Endothelial cell of umbilical vein (primary cell): ENCODE measurements around the gene RAC2. TPM values are rescaled to one million over a fixed set of nuclear protein-coding genes. Genes with fewer than 3 reads are reported as not detected.

Experiments
- BruUV-seq: library from RNA; stranded (reverse); fragments of 400-500 nt; replicated peaks from 2 replicates; lab custom pipeline; 2021; lab: Mats Ljungman, UMichigan
- CTCF ChIA-PET: fragments of 300-600, 350-600 bp; sonication (Branson Sonifier 250); formaldehyde crosslinking; loops from one replicate; lab custom pipeline; 2021; ENCODE audit warnings: antibody characterized with exemption, inconsistent platforms; lab: Charles Lee
- POLR2A ChIA-PET: fragments of 300-600, 350-600 bp; sonication (Branson Sonifier 250); formaldehyde crosslinking; loops from one replicate; lab custom pipeline; 2021; ENCODE audit warnings: antibody characterized with exemption, inconsistent platforms; lab: Charles Lee
- DNase-seq: peaks from one replicate; pipeline ENCODE4 v3.0.0-alpha.2; 2011; ENCODE audit warnings: low read depth, low spot score
- FAIRE-seq: peaks from 2 replicates; lab custom pipeline; 2011; peaks lifted over from hg19 to GRCh38; lab: Jason Lieb, UNC
- H2AFZ ChIP-seq: 2 replicates; pipeline ENCODE4 v1.6.0; 2012; ENCODE audit warnings: low read depth, low read length, control low read depth, inconsistent platforms
- H3K27ac ChIP-seq: 2 replicates; pipeline ENCODE4 v1.5.1; 2011; ENCODE audit warnings: low read depth, mild to moderate bottlenecking, control low read depth, low read length, moderate library complexity; ENCODE audit not compliant: insufficient read depth
- H3K27me3 ChIP-seq, 2 experiments: 2 replicates each; pipeline versions ENCODE4 v1.6.0 to v1.6.1; 2011; ENCODE audit warnings: low read length in 2 of 2, mixed read lengths in 1 of 2; ENCODE audit not compliant: control insufficient read depth in 2 of 2, insufficient read depth in 2 of 2
- H3K36me3 ChIP-seq, 2 experiments: 2 replicates in 1 of 2; 3 replicates in 1 of 2; pipeline ENCODE4 v1.5.1; 2011; ENCODE audit warnings: low read length in 2 of 2, mild to moderate bottlenecking in 1 of 2, moderate library complexity in 1 of 2; ENCODE audit not compliant: control insufficient read depth in 2 of 2, insufficient read depth in 2 of 2; ENCODE audit errors: extremely low read depth in 1 of 2
- H3K4me1 ChIP-seq: 3 replicates; pipeline ENCODE4 v1.5.1; 2011; ENCODE audit warnings: mild to moderate bottlenecking, low read length; ENCODE audit not compliant: control insufficient read depth, insufficient read depth; ENCODE audit errors: extremely low read depth
- H3K4me2 ChIP-seq: 2 replicates; pipeline ENCODE4 v1.6.1; 2011; ENCODE audit warnings: low read length, control low read depth, mixed read lengths; ENCODE audit not compliant: insufficient read depth
- H3K4me3 ChIP-seq, 3 experiments: fragments of 200-600 bp in 1 of 3; sonication (generic), shearing (Covaris generic) in 1 of 3; replicated peaks in 1 of 3; 2 replicates each; pipeline ENCODE4 v1.5.1; 2011 to 2016; ENCODE audit warnings: control low read depth in 3 of 3, low read length in 3 of 3, mild to moderate bottlenecking in 2 of 3, inconsistent platforms in 1 of 3, low read depth in 1 of 3, moderate library complexity in 1 of 3; ENCODE audit not compliant: insufficient read depth in 1 of 3
- H3K79me2 ChIP-seq: 2 replicates; pipeline ENCODE4 v1.6.0; 2012; ENCODE audit warnings: low read length, inconsistent platforms; ENCODE audit not compliant: control insufficient read depth, insufficient read depth
- H3K9ac ChIP-seq: replicated peaks from 2 replicates; pipeline ENCODE3; 2011; ENCODE audit warnings: low read length, control low read depth; ENCODE audit not compliant: insufficient read depth; ENCODE audit errors: extremely low read depth
- H3K9me1 ChIP-seq: replicated peaks from 3 replicates; pipeline ENCODE4 v1.6.0; 2011; ENCODE audit warnings: mild to moderate bottlenecking, low read length; ENCODE audit not compliant: control insufficient read depth, insufficient read depth; ENCODE audit errors: extremely low read depth
- H3K9me3 ChIP-seq: replicated peaks from 2 replicates; pipeline ENCODE4 v1.5.1; 2012; ENCODE audit warnings: low read length, inconsistent platforms; ENCODE audit not compliant: control insufficient read depth, insufficient read depth
- H4K20me1 ChIP-seq: replicated peaks from 2 replicates; pipeline ENCODE3; 2011; ENCODE audit warnings: mild to moderate bottlenecking, low read length; ENCODE audit not compliant: control insufficient read depth, insufficient read depth; ENCODE audit errors: extremely low read depth
- CTCF ChIP-seq, 2 donors: IDR thresholded peaks; 1 replicate in 1 of 2; 2 replicates in 1 of 2; pipeline ENCODE4 v1.5.1; 2011; ENCODE audit warnings: low read length in 2 of 2, mild to moderate bottlenecking in 2 of 2, moderate library complexity in 2 of 2, control low read depth in 1 of 2, inconsistent platforms in 1 of 2, low read depth in 1 of 2; ENCODE audit not compliant: insufficient read depth in 1 of 2; ENCODE audit errors: extremely low read depth in 1 of 2
- EZH2 ChIP-seq: IDR thresholded peaks from 2 replicates; pipeline ENCODE4 v1.6.1; 2012; ENCODE audit warnings: borderline replicate concordance, low read depth, mild to moderate bottlenecking, moderate library complexity, low read length, inconsistent platforms; ENCODE audit not compliant: severe bottlenecking
- FOS ChIP-seq: IDR thresholded peaks from 2 replicates; pipeline ENCODE4 v1.6.1; 2011; ENCODE audit warnings: mild to moderate bottlenecking, low read length, moderate library complexity, borderline replicate concordance; ENCODE audit not compliant: insufficient read depth
- GATA2 ChIP-seq: IDR thresholded peaks from 2 replicates; pipeline ENCODE4 v1.7.0; 2011; ENCODE audit warnings: low read depth, mild to moderate bottlenecking, moderate library complexity, mixed read lengths, low read length; ENCODE audit not compliant: insufficient read length, insufficient read depth
- JUN ChIP-seq: IDR thresholded peaks from 2 replicates; pipeline ENCODE4 v1.6.1; 2011; ENCODE audit warnings: borderline replicate concordance, low read depth; ENCODE audit not compliant: insufficient read length, insufficient read depth
- MYC ChIP-seq: IDR thresholded peaks from one replicate; pipeline ENCODE4 v1.6.1; 2011; ENCODE audit warnings: mild to moderate bottlenecking, low read depth, low read length
- POLR2A ChIP-seq: IDR thresholded peaks from 2 replicates; pipeline ENCODE4 v1.6.1; 2012; ENCODE audit warnings: low read depth, mild to moderate bottlenecking, control low read depth, low read length
- POLR2AphosphoS5 ChIP-seq: IDR thresholded peaks from 2 replicates; pipeline ENCODE4 v1.6.1; 2012; ENCODE audit warnings: low read depth, mild to moderate bottlenecking, control low read depth, low read length, moderate library complexity; ENCODE audit not compliant: insufficient read depth
- dilution Hi-C: fragments of 300-500 bp; cut with MboI; formaldehyde crosslinking; loops from one replicate; pipeline ENCODE4 v1.15.0; 2019; ENCODE audit warnings: low sequenced_read_pairs; ENCODE audit not compliant: extremely low pct_ligation_motif_present
- intact Hi-C: fragments of 100-400 bp; cut with micrococcal nuclease; formaldehyde crosslinking; loops from one replicate; pipeline ENCODE4 v1.10.0; 2022
- polyA plus RNA-seq, 4 experiments: library from polyadenylated mRNA; depleted of rRNA in 3 of 4; stranded (reverse) in 3 of 4; unstranded in 1 of 4; fragments of >200 nt; gene quantifications; 2 replicates each; pipeline versions ENCODE4 v1.2.1 to v1.2.3, GENCODE V29; 2011 to 2012; ENCODE audit warnings: missing spikeins in 1 of 4
- total RNA-seq: library from RNA; stranded (reverse); gene quantifications from 2 replicates; pipeline ENCODE4 v1.2.3, GENCODE V29; 2021
- TF ChIP-seq, protein P1 (sequence below): IDR thresholded peaks from 2 replicates; pipeline ENCODE4 v1.6.1; 2011; ENCODE audit not compliant: insufficient read depth, insufficient read length

RAC2 gene
- total and polyA plus RNA-seq, 2 donors (not counting 3 experiments of a cell fraction or from before 2014, with no cell fraction given) = 122 to 181 TPM

- H3K4me3 ChIP-seq = no peak overlapping the region
- POLR2A ChIA-PET = no interaction called here
- H3K9ac ChIP-seq = no peak overlapping the region
- TF ChIP-seq POLR2AphosphoS5 (no peak), EZH2 (no peak), POLR2A (no peak), MYC (no peak), JUN (no peak), CTCF (IDR thresholded peaks at IDR 0.05; ENCODE audit: extremely low read depth in 1 of 2, insufficient read depth in 1 of 2, low read depth in 1 of 2, low read length in 2 of 2) (no peak), FOS (no peak), GATA2 (no peak)
- TF ChIP-seq, protein P1, sequence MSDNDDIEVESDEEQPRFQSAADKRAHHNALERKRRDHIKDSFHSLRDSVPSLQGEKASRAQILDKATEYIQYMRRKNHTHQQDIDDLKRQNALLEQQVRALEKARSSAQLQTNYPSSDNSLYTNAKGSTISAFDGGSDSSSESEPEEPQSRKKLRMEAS = no peak
- H3K27ac ChIP-seq = no peak overlapping the region
- H3K4me2 ChIP-seq = no peak overlapping the region
- dilution Hi-C loops = no loop called here
- no peak overlapping the region for H2AFZ ChIP-seq
- H4K20me1 ChIP-seq = no peaks in the 10 kb centered on the region
- DNase-seq (no peak), FAIRE-seq (no peak)
- intact Hi-C loops = no loop called here
- no TSS peak for BruUV-seq
- H3K27me3 ChIP-seq = peaks cover 0 to 10% of the 10 kb centered on the region in 2 experiments
- no peaks in the 10 kb centered on the region for H3K9me1 ChIP-seq
- no peaks in the 10 kb centered on the region for H3K4me1 ChIP-seq
- no peaks in the 10 kb centered on the region for H3K79me2 ChIP-seq
- no peaks in the 10 kb centered on the region for H3K36me3 ChIP-seq
- CTCF ChIA-PET = interaction anchor here (1.3 kb wide), 1 partner anchor 21 kb away, joined by 3 read pairs; no protein-coding TSS in a partner anchor
- no peaks in the 10 kb centered on the region for H3K9me3 ChIP-seq
These were observed 25.7 kb downstream of the RAC2 start for GRCh38 chr22:37218399-37218770.
